ENCODE data around the gene PIGQ.
A peak's percentile ranks its signal among the peaks of the same experiment; 100 is the strongest.
"Not testable (repeated sequence)": the region's sequence is repeated elsewhere in the genome, so short reads cannot be mapped to it uniquely, and the experiment has no call there.

The PIGQ gene

GRCh38 chr16:588889-589657, 19.3 kb downstream of the PIGQ start:
- peak; percentile 84 for DNase-seq

GRCh38 chr16:589658-590187, 20.0 kb downstream of the PIGQ start, which contains the start of gene RAB40C:
RAB40C (plus strand) TSS chr16:590066; CDS start chr16:590292, 226 bp downstream.
- peak; percentile 88 for DNase-seq

- DNase-seq, result no peak
Observed at GRCh38 chr16:590188-590814, 20.5 kb downstream of the PIGQ start.

GRCh38 chr16:590815-591200, 21.0 kb downstream of the PIGQ start:
- DNase-seq, result no peak

GRCh38 chr16:591231-591630, 21.5 kb downstream of the PIGQ start:
- no peak for DNase-seq

- no peak for DNase-seq
Observed at GRCh38 chr16:591892-592517, 22.2 kb downstream of the PIGQ start.

GRCh38 chr16:592518-593306, 22.9 kb downstream of the PIGQ start:
- DNase-seq, result peak; percentile 27

GRCh38 chr16:593406-593805, 23.6 kb downstream of the PIGQ start:
- no peak for DNase-seq

GRCh38 chr16:593807-594206, 24.0 kb downstream of the PIGQ start:
- DNase-seq, result no peak

- DNase-seq, result no peak
Observed at GRCh38 chr16:595094-595528, 25.3 kb downstream of the PIGQ start.

GRCh38 chr16:595942-596735, 26.4 kb downstream of the PIGQ start:
- DNase-seq, result no peak

- DNase-seq, result no peak
Observed at GRCh38 chr16:596736-597060, 26.9 kb downstream of the PIGQ start.

GRCh38 chr16:597655-598054, 27.9 kb downstream of the PIGQ start:
- DNase-seq, result not testable (repeated sequence)

GRCh38 chr16:598823-599739, 29.3 kb downstream of the PIGQ start:
- no peak for DNase-seq

GRCh38 chr16:600781-601180, 31.0 kb downstream of the PIGQ start:
- no peak for DNase-seq

- no peak for DNase-seq
Observed at GRCh38 chr16:603933-604332, 34.2 kb downstream of the PIGQ start.

- DNase-seq, result no peak
Observed at GRCh38 chr16:606656-607307, 37.0 kb downstream of the PIGQ start.

GRCh38 chr16:608019-608418, 38.3 kb downstream of the PIGQ start:
- no peak for DNase-seq

GRCh38 chr16:609316-609715, 39.5 kb downstream of the PIGQ start:
- no peak for DNase-seq

GRCh38 chr16:609984-610383, 40.2 kb downstream of the PIGQ start:
- no peak for DNase-seq

Data from DMS 273 treated with DMSO at 0.1 percent for 48 hours (cell line).